ENCODE measurements around the gene ERP29.
"Not testable (repeated sequence)": the region's sequence is repeated elsewhere in the genome, so short reads cannot be mapped to it uniquely, and the experiment has no call there.

ERP29 gene

GRCh38 chr12:112005419-112006395, 7.5 kb upstream of the ERP29 start:
- DNase-seq, result no peak

- DNase-seq, result no peak
Observed at GRCh38 chr12:112007945-112008344, 5.3 kb upstream of the ERP29 start.

GRCh38 chr12:112008918-112009317, 4.3 kb upstream of the ERP29 start:
- no peak for DNase-seq

GRCh38 chr12:112009596-112009995, 3.6 kb upstream of the ERP29 start:
- not testable (repeated sequence) for DNase-seq

GRCh38 chr12:112010415-112011344, 2.5 kb upstream of the ERP29 start:
- no peak for DNase-seq

- no peak for DNase-seq
Observed at GRCh38 chr12:112011685-112012084, 1.5 kb upstream of the ERP29 start.

- peak; percentile 81 for DNase-seq
Observed at GRCh38 chr12:112013601-112014402, 576 bp downstream of the ERP29 start.

- no peak for DNase-seq
Observed at GRCh38 chr12:112015938-112016337, 2.7 kb downstream of the ERP29 start.

GRCh38 chr12:112017041-112017440, 3.8 kb downstream of the ERP29 start:
- no peak for DNase-seq

GRCh38 chr12:112018571-112019237, 5.5 kb downstream of the ERP29 start:
- no peak for DNase-seq

- no peak for DNase-seq
Observed at GRCh38 chr12:112020947-112021457, 7.8 kb downstream of the ERP29 start.

- no peak for DNase-seq
Observed at GRCh38 chr12:112022241-112023016, 9.2 kb downstream of the ERP29 start.

- DNase-seq, result no peak
Observed at GRCh38 chr12:112023759-112024396, 10.7 kb downstream of the ERP29 start.

GRCh38 chr12:112025808-112026375, 12.7 kb downstream of the ERP29 start:
- no peak for DNase-seq

GRCh38 chr12:112029301-112029700, 16.1 kb downstream of the ERP29 start:
- no peak for DNase-seq

GRCh38 chr12:112031472-112031871, 18.2 kb downstream of the ERP29 start:
- no peak for DNase-seq

GRCh38 chr12:112032292-112032691, 19.1 kb downstream of the ERP29 start:
- no peak for DNase-seq

GRCh38 chr12:112035219-112035785, 22.1 kb downstream of the ERP29 start:
- no peak for DNase-seq

GRCh38 chr12:112036614-112037013, 23.4 kb downstream of the ERP29 start:
- DNase-seq, result not testable (repeated sequence)

GRCh38 chr12:112046003-112046402, 32.8 kb downstream of the ERP29 start:
- no peak for DNase-seq
